ENCODE data around the gene RPP30.

RPP30 gene

DNA sequence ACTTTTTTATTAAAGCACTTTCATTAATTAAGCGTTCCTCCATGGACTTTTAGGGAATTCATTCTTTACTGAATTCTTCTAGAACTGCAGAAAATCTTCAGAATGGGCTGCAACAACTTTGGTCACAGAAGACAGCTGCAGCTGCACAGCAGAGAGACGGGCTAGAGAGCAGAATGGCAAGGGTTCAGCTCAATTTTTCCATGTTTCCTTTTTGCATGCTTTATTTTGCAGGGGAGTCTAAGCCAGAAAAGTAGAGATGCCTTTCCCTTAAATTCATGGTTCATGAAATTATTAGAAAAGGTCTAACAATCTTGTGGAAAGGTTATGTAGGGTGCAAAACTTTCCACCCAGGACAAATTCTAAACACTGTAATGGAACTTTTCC lies 64.5 kb downstream of the RPP30 start:
- TF ChIP-seq EZH2 (IDR thresholded peaks at IDR 0.05; ENCODE audit: borderline replicate concordance, low read depth, low read length, severe bottlenecking), result no peak
- TF ChIP-seq, protein P1, sequence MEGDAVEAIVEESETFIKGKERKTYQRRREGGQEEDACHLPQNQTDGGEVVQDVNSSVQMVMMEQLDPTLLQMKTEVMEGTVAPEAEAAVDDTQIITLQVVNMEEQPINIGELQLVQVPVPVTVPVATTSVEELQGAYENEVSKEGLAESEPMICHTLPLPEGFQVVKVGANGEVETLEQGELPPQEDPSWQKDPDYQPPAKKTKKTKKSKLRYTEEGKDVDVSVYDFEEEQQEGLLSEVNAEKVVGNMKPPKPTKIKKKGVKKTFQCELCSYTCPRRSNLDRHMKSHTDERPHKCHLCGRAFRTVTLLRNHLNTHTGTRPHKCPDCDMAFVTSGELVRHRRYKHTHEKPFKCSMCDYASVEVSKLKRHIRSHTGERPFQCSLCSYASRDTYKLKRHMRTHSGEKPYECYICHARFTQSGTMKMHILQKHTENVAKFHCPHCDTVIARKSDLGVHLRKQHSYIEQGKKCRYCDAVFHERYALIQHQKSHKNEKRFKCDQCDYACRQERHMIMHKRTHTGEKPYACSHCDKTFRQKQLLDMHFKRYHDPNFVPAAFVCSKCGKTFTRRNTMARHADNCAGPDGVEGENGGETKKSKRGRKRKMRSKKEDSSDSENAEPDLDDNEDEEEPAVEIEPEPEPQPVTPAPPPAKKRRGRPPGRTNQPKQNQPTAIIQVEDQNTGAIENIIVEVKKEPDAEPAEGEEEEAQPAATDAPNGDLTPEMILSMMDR (IDR thresholded peaks at IDR 0.05; ENCODE audit: borderline replicate concordance, extremely low read depth, low read length, poor library complexity, severe bottlenecking), result no peak
- Histone ChIP-seq H3K36me3 (ENCODE audit: insufficient read depth, low read length) (no peaks in the 10 kb centered on the region), H2AFZ (ENCODE audit: low read depth, low read length) (no peak overlapping the region), H3K9ac (ENCODE audit: low read depth, low read length) (peak overlapping the region; percentile 57), H3K4me1 (ENCODE audit: insufficient read depth, low read length) (peaks cover 96% of the 10 kb centered on the region), H3K79me2 (ENCODE audit: insufficient read depth, low read length) (0 out of 2 replicates have a peak, but pooled peaks cover 4% of the 10 kb centered on the region), H3K4me3 (ENCODE audit: low read depth in 1 of 2, low read length in 2 of 2) (no peak overlapping the region), H3K9me3 (ENCODE audit: insufficient read depth, low read length, severe bottlenecking) (no peaks in the 10 kb centered on the region), H4K20me1 (ENCODE audit: insufficient read depth, low read length) (no peaks in the 10 kb centered on the region), H3K27me3 (ENCODE audit: insufficient read depth, low read length, poor library complexity) (no peaks in the 10 kb centered on the region), H3K27ac (ENCODE audit: low read length) (peak overlapping the region; percentile 84), H3K4me2 (ENCODE audit: insufficient read depth, low read length) (no peak overlapping the region; the same call in 1 of the 2 replicates)
- ATAC-seq (ENCODE audit: insufficient read depth, low read depth) (no peak), DNase-seq (no peak)

DNA sequence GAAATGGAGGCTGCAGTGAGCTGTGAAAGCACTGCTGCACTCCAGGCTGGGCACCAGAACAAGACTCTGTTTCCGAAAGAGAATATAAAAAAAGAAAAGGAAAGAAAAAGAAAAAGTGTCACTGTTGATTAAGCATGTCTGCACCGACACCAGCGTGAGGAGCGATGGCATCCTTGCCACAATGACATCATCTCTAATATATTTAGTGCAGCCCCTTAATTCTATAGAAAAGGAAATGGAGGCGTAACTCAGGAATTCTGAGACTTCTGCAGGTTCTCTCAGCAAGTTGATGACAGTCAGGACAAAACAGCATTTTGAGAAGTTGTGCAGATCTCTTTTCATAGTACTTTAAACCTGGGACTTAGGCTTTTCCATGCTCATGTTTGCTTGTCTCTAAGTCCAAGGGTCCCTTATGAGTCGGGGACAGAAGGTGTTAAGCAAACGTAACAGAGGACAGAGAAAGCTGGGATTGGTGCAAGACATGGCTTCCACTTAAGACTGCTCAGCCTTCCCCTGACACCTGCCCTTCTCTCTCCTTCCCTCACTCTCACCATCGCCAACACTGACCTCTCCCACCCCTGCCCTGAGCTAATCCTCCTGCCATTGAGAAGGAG lies 66.0 kb downstream of the RPP30 start:
- no peak for TF ChIP-seq EZH2 (IDR thresholded peaks at IDR 0.05; ENCODE audit: borderline replicate concordance, low read depth, low read length, severe bottlenecking)
- TF ChIP-seq, protein P1 (IDR thresholded peaks at IDR 0.05; ENCODE audit: borderline replicate concordance, extremely low read depth, low read length, poor library complexity, severe bottlenecking), result no peak
- H3K4me3 ChIP-seq (ENCODE audit: low read depth in 1 of 2, low read length in 2 of 2), result no peak overlapping the region
- peak overlapping the region; percentile 57 for H2AFZ ChIP-seq (ENCODE audit: low read depth, low read length)
- DNase-seq, result no peak
- H3K27me3 ChIP-seq (ENCODE audit: insufficient read depth, low read length, poor library complexity), result no peaks in the 10 kb centered on the region
- H3K27ac ChIP-seq (ENCODE audit: low read length), result peak overlapping the region; percentile 84
- H3K4me1 ChIP-seq (ENCODE audit: insufficient read depth, low read length), result peaks cover 97% of the 10 kb centered on the region
- no peaks in the 10 kb centered on the region for H3K9me3 ChIP-seq (ENCODE audit: insufficient read depth, low read length, severe bottlenecking)
- 0 out of 2 replicates have a peak, but pooled peaks cover 6% of the 10 kb centered on the region for H3K79me2 ChIP-seq (ENCODE audit: insufficient read depth, low read length)
- peak overlapping the region; percentile 57; the same call in 1 of the 2 replicates for H3K9ac ChIP-seq (ENCODE audit: low read depth, low read length)
- no peak overlapping the region for H3K4me2 ChIP-seq (ENCODE audit: insufficient read depth, low read length)
- H4K20me1 ChIP-seq (ENCODE audit: insufficient read depth, low read length), result no peaks in the 10 kb centered on the region
- ATAC-seq (ENCODE audit: insufficient read depth, low read depth), result no peak
- H3K36me3 ChIP-seq (ENCODE audit: insufficient read depth, low read length), result no peaks in the 10 kb centered on the region

DNA sequence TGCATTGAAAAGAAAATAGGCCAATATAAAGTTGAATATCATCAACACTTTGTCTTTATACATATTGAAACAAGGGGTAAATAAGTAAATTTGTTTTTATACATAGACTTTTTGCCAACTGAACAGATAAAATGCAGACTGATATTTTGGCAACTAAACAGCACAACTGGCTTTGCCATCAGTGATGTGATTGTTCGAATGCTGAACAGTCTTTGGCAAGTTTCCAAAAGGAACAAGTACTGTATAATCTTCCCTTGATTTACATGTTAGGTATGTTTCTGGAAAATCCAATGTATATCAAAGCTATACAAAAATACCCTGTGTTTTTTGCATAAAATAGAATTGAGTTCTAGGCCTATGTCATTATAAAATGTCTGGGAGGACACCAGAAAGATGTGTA lies 67.3 kb downstream of the RPP30 start:
- Histone ChIP-seq H3K27ac (ENCODE audit: low read length) (peak overlapping the region; percentile 96), H3K27me3 (ENCODE audit: insufficient read depth, low read length, poor library complexity) (no peaks in the 10 kb centered on the region), H2AFZ (ENCODE audit: low read depth, low read length) (no peak overlapping the region), H3K79me2 (ENCODE audit: insufficient read depth, low read length) (0 out of 2 replicates have a peak, but pooled peaks cover 6% of the 10 kb centered on the region), H4K20me1 (ENCODE audit: insufficient read depth, low read length) (no peaks in the 10 kb centered on the region), H3K4me2 (ENCODE audit: insufficient read depth, low read length) (no peak overlapping the region), H3K36me3 (ENCODE audit: insufficient read depth, low read length) (no peaks in the 10 kb centered on the region), H3K9ac (ENCODE audit: low read depth, low read length) (no peak overlapping the region; the same call in 1 of the 2 replicates), H3K9me3 (ENCODE audit: insufficient read depth, low read length, severe bottlenecking) (no peaks in the 10 kb centered on the region), H3K4me3 (ENCODE audit: low read depth in 1 of 2, low read length in 2 of 2) (no peak overlapping the region), H3K4me1 (ENCODE audit: insufficient read depth, low read length) (peaks cover 98% of the 10 kb centered on the region)
- DNase-seq, result no peak
- TF ChIP-seq EZH2 (IDR thresholded peaks at IDR 0.05; ENCODE audit: borderline replicate concordance, low read depth, low read length, severe bottlenecking), result no peak
- TF ChIP-seq, protein P1 (IDR thresholded peaks at IDR 0.05; ENCODE audit: borderline replicate concordance, extremely low read depth, low read length, poor library complexity, severe bottlenecking), result no peak
- ATAC-seq (ENCODE audit: insufficient read depth, low read depth), result no peak
